Stimulated activated CD4-positive, alpha-beta T cell treated with anti-CD3 and anti-CD28 coated beads, Interleukin-1b, Interleukin-23, amount 100 ng/mL, for 48 hours (primary cell): ENCODE results near the gene PPP3R2.
"Not testable (repeated sequence)": the region's sequence is repeated elsewhere in the genome, so short reads cannot be mapped to it uniquely, and the experiment has no call there.

Experiments
- DNase-seq: peaks from one replicate; pipeline ENCODE4 v3.0.0-alpha.2; 2020

Gene PPP3R2

DNA sequence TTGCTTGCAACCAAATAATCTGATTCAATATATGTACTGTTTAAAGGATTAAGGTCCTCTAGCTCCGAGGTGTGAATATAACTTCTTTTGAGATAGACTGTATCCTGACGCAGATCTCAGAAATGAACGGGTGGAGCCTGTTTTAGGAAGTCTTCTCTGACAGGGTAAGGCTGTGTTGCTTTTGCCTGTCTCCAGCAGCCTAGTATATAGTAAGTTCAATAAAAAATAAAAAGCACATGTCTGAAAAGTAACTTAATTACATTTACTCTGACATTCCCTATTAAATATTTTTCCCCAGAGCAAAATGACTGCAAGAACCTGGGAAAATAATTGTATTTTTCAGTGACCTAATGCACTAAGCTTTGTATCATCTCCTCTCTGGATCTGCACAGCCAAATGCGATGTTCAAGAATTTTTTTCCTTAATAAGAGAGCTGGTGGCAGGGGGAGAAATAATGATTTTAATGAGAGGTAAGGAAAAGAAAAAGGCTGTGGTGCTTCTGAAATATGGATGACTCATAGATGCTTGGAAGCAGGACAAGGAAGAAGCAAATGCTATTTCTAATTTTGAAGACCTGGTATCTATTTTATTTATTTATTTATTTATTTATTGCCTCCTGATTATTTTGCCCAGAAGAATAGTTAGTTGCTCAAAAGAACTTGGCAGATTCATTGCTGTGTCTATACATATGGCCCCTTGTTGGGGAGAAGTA, 7.3 kb downstream of the PPP3R2 start:
- DNase-seq = no peak

- peak; percentile 13 for DNase-seq
Measured at GRCh38 chr9:101586651-101587050, 8.1 kb downstream of the PPP3R2 start.

- no peak for DNase-seq
Measured at GRCh38 chr9:101585740-101586139, 9.0 kb downstream of the PPP3R2 start.

- no peak for DNase-seq
Measured at GRCh38 chr9:101582553-101582952, 12.2 kb downstream of the PPP3R2 start.

DNA sequence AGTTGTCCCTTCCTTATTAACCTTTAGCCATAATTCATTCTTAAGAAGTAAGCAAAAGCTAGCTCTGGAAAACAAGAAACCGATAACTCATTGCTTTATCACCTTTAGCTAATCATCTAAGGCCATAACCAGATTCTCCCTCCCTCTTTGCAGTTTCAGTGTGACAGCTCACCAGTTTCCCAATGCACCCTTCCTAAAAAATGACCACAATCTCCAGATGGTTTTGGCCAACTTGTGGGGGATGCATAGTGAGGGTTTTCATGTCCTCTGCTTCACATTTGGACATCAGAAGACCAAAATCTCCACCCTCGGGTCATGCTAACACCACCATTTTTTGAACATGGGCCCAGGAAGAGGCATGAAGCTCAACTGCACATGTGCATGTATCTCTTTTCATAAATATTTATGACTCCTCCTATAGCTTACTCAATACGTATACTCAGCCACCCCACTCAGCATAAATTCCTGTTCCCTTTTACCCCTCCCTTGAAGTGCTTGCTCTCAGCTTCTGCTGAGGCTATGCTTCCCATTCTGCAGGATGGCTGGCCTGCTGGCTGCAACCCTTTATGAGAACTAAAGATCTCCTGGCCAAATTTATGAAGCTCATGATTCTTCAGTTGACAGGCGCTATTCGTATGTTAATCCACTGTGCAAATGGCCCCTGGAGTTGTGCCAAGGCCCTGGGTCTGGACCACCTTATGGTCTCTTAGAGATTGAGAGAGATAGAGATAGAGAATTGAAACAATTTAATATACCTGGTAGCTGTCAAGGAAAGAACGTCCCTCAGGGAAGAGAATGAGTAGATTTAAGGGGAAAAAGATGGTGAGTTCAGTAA, 14.8 kb downstream of the PPP3R2 start:
- DNase-seq = no peak

DNA sequence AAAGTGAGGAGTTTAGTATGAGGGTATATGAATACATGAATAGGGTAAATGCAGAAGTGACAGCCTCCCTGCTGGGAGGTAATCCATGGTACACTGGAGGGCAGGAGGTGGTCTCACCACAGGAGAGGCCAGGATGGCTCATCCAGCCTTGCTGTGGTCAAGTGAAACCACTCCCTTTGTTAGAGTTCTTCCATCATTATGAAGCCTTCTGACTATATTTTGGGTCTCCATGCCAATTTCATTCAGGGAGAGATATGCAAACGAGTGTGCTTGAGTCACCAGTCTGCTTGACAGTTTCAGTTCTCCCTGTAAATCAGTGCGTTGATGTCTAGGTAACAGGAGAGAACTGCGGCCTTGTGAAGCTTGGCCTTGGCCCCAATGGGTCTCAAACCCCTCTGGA, 16.4 kb downstream of the PPP3R2 start:
- no peak for DNase-seq

GRCh38 chr9:101574731-101575333, 19.9 kb downstream of the PPP3R2 start:
- no peak for DNase-seq

DNA sequence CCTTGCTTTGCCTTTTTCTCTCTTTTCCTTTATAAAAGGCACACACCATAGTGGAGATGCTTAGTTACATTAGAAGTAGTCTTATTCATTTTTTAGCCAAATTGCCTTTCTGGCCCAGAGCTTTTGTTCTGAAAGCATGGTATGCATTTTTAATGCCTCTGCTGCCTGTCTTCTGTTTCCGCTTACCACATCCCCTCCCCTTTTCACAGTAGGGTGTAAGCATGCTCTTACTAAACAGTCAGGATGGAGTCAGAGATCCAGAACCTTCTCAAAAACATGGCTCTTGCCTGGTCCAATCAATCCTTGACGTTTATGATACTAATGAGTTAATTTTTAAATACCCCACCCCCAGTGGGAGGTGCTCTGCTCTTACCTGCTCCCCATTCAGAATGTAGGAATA, 22.5 kb downstream of the PPP3R2 start:
- DNase-seq = no peak

DNA sequence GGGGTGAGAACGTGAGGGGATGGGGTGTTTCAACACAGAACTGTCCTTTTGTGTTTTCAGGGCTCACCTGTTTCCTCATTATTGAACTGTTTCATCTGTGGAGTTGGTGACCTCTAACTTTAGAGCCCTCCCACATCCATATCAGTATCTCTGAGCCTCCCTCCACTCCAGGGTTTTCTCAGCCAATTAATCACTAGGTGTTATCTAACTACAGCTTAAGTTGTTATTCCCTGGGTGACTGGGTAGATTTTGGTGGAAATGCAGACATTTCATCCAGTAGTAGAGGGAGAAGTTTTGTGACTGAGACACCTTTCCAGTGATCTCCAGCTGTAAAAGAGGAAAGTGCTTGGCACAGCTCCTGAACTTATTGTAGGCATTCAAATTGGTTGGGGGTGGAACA, 23.7 kb downstream of the PPP3R2 start:
- no peak for DNase-seq

- DNase-seq = no peak
Measured at GRCh38 chr9:101569741-101570501, 24.8 kb downstream of the PPP3R2 start.

DNA sequence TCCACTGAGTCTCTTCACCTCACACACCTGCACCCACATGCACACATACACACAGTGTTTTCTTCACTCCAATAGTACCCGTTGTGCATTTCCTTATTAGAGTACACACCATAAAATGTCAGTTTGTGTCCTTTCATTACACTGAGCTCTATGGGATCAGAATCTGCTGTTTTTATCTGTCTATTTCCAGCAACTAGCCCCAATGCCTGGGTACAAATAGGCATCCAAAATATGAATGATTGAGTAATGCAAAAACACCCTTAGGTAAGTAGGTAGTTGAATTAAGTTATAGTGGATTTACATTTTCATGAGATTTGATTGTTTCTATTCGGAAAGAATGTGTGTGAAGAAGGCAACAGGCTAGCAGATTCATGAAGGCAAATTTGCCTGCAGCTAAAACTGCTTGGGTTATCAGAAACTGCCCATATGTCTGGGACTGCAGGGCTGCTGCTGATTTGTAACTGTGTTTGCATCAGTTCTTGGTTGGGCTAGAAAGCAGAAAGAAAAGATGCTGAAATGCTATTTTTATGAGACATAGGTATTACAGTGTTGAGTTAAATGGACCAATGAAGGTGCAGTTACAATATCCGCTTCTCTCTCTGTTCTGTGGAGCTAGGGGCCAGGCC, 26.9 kb downstream of the PPP3R2 start:
- no peak for DNase-seq

DNA sequence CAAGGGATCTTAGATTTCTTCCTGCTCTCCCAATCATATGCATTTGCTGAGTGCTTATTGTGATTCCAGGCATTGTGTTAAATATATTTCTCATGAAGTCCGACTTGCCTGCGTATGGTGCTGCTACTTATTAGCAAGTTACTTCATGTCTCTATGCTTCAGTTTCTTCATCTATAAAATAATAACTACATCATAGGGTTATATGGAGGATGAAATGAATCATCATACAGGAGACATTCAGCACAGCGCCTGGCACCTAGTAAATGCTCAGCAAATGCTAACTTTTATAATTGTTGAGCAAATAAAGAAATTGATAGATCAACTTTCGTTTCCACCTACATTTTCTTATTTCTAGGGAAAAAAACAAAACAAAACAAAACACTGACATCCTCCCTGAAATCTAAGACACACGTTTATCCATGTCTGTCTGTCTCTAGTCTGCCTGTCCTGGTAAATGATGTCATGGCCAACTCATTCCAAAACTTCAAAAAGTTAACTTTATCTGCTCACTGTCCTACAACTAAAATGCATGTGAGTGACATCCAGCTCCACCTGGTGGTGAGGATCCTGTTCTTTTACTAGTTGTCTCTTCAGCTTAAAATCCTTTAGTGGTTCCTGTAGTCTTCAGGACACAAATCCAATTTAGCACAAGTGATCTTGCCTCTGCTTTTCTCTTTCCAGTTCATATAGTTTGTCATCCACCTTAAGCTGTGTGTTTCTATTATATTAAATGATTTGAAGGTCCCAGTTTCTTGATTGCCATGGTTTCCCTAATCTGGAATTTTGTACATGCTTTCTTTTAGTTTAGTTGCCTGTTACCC, 27.7 kb downstream of the PPP3R2 start:
- peak; percentile 25 for DNase-seq

GRCh38 chr9:101564252-101564651, 30.5 kb downstream of the PPP3R2 start:
- DNase-seq = no peak

DNA sequence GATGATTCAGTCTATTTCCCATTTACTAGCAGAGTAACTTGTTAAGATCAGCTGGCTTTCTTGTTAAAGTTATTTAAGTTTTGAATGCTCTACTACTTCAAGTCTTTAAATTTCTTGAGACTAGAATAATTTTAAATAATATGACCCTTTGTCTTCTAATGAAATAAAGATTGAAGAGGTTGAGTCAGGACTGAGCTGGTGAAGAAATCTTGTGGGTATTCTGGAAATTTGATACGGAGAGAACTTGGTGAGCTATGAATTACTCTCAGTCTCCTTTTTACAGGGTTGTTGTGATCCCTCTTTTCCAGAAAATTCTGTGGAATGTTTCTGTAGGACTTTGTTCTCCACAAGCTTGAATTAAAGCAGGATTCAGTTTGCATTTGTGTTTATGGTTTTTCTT, 31.8 kb downstream of the PPP3R2 start:
- DNase-seq = no peak

DNA sequence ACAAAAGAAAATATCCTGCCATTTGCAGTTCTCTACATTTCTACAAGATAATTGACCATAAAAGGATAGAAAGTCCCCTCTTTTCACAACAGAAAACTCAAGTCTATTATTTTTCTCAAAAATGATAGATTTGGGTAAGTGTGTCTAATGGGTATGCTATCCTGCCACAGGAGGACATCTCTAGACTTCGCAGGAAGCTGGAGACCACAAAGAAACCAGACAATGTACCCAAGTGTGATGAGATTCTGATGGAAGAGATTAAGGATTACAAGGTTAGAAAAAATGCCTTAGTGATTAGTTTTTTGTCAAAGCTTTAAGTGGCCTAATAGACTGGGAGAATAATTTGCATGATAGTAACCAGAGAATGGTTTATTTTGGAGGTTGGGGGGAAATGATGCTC, 33.0 kb downstream of the PPP3R2 start:
- no peak for DNase-seq

DNA sequence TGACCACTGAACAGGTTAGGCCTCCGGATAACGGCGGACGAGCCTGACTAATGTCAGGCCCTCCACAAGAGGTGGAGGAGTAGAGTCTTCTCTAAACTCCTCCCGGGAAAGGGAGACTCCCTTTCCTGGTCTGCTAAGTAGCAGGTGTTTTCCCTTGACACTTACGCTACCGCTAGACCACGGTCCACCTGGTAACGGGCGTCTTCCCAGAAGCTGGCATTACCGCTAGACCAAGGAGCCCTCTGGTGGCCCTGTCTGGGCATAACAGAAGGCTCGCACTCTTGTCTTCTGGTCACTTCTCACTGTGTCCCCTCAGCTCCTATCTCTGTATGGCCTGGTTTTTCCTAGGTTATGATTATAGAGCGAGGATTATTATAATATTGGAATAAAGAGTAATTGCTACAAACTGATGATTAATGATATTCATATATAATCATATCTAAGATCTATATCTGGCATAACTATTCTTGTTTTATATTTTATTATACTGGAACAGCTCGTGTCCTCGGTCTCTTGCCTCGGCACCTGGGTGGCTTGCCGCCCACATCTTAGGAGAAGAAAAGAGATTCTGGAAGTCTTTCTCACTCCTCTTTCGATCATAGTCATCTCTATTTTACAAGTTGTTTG, 45.2 kb downstream of the PPP3R2 start:
- DNase-seq = not testable (repeated sequence)

- DNase-seq = no peak
Measured at GRCh38 chr9:101543098-101543735, 51.6 kb downstream of the PPP3R2 start.
